GM18498 (cell line): ENCODE results near the gene HK1.
"Not testable (repeated sequence)": the region's sequence is repeated elsewhere in the genome, so short reads cannot be mapped to it uniquely, and the experiment has no call there.

ENCODE experiments used
- ATAC-seq: cut with Tn5 transposase; IDR thresholded peaks from one replicate; pipeline ENCODE4 v1.9.1; 2021; ENCODE audit warnings: mild to moderate bottlenecking, moderate library complexity; ENCODE audit not compliant: unreplicated experiment

The HK1 gene

GRCh38 chr10:69253171-69253570 is 25.1 kb upstream of the HK1 start:
- no peak for ATAC-seq

GRCh38 chr10:69254877-69255276 is 23.4 kb upstream of the HK1 start:
- no peak for ATAC-seq

DNA sequence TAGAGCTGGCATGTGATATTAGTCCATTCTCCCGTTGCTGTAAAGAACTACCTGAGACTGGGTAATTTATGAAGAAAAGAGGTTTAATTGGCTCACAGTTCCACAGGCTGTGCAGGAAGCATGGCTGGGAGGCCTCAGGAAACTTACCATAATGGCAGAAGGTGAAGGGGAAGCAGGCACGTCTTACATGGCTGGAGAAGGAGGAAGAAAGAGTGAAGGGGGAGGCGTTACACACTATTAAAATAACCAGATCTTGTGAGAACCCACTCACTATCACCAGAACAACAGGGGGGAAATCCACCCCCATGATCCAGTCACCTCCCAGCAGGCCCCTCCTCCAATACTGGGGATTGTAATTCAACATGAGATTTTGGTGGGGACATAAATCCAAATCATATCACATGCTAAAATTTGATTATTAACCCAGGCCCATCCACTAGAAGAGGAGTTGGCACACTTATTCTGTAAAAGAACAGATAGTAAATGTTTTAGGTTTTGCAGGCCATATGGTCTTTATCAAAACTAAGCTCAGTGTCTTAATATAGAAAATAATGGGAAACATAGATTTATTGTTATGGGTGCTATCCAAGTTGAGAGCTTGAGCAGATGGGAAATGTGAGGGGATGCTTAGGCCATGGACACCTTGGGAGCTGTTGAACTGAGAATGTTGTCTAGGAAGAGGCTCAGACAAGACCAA is 18.6 kb upstream of the HK1 start:
- ATAC-seq = no peak

DNA sequence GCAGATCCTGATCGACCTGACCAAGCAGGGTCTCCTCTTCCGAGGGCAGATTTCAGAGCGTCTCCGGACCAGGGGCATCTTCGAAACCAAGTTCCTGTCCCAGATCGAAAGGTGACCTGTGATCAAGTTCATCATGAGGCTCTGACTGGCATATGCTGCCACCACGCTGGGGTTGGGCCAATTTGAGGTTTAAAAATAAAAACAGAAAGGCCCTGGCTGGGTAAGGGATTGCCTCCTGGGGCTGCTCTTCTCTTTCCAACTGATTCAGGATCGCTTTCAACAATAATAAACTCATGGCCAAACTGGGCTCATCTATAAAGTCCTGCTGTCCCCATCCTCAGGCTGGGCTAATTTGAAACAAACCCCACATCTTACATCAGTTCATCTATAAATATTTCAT is 17.1 kb upstream of the HK1 start:
- no peak for ATAC-seq

DNA sequence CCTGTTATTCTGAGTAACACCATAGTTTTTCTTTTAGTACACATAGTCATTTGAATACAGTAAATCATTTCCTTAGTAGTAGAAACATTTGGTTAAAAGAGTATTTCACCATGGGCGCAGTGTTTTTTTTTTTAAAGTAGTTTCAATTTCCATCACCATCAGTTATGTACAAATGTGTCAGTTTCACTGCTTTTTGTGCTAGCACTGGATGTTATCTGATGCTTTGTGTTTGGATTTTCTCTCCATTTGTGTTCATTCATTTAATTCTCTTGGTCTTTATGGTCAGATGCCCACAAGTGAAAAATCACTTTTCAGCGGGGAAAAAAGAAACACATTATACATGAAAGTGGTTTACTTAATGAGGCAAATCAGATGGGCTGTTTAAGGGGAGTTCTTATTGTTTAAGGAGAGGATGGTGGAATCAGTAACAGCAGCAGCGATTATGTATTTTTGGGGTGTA is 16.0 kb upstream of the HK1 start:
- ATAC-seq = no peak

DNA sequence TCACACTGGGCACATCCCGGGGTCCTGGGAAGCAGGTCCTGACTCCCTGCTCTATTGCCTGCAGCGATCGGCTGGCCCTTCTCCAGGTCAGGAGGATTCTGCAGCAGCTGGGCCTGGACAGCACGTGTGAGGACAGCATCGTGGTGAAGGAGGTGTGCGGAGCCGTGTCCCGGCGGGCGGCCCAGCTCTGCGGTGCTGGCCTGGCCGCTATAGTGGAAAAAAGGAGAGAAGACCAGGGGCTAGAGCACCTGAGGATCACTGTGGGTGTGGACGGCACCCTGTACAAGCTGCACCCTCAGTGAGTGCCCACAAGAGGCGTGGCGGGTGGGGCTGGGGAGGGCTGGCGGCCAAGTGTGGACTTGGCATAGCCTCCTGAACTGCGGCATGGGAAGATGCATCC is 12.8 kb upstream of the HK1 start:
- ATAC-seq = no peak

- no peak for ATAC-seq
These were observed 9.4 kb upstream of the HK1 start for GRCh38 chr10:69268761-69269416.

- no peak for ATAC-seq
These were observed 8.5 kb upstream of the HK1 start for GRCh38 chr10:69269761-69270160.

DNA sequence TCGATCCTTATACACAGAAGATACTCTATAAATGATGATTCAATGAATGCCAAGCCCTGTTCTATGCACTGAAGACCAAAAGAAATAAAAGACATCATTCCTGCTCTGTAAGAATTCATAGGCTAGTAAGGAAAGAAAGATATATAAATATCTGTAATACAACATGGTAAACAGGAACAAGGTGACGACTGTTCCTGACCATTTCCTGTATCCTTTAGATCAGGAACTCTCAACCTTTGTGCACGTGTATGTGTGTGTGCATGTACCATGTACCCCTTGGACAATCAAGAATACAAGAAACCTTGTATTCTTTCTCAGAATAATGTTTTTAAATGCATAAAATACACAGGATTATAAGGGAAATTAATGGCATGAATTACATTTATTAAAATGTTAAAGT is 7.3 kb upstream of the HK1 start:
- ATAC-seq = no peak

GRCh38 chr10:69272624-69273023 is 5.7 kb upstream of the HK1 start:
- no peak for ATAC-seq

GRCh38 chr10:69275444-69275843 is 2.9 kb upstream of the HK1 start:
- ATAC-seq = no peak

DNA sequence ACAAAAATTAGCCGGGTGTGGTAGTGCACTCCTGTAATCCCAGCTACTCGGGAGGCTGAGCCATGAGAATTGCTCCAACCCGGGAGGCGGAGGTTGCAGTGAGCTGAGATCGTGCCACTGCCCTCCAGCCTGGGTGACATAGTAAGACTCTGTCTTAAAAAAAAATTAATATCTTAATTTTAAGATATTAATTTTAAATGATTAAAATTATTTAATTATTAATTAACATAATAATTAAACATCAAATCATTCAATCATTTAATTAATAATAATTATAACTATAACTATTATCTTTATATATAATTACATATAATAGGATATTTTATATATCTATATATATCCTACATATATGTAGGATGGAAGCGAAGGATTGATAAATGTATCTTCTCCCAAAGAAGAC is 1.8 kb upstream of the HK1 start:
- no peak for ATAC-seq

DNA sequence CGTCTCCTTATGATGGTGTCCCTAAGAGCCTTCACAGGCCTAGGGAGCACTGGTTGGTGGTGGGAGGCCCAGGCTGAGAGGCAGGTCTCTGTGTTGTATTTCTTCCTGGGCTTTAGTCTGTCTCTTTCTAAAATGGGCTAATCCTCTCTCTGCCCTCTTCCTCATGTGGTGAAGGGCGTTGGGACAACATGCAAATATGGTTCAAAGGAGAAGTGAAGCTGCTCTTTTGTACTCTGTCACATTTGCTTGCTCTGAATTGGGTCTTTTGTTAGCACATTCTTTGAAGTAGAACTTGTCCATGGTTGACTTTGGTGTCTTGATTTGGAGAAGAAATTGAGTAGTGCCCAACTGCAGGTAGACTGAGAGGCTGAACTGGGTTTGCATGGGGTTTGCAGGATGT is 814 bp downstream of the HK1 start:
- ATAC-seq = no peak

- ATAC-seq = no peak
These were observed 3.5 kb downstream of the HK1 start for GRCh38 chr10:69281507-69282413.

GRCh38 chr10:69284402-69284801 is 6.1 kb downstream of the HK1 start:
- not testable (repeated sequence) for ATAC-seq

GRCh38 chr10:69285699-69286098 is 7.4 kb downstream of the HK1 start:
- ATAC-seq = no peak

DNA sequence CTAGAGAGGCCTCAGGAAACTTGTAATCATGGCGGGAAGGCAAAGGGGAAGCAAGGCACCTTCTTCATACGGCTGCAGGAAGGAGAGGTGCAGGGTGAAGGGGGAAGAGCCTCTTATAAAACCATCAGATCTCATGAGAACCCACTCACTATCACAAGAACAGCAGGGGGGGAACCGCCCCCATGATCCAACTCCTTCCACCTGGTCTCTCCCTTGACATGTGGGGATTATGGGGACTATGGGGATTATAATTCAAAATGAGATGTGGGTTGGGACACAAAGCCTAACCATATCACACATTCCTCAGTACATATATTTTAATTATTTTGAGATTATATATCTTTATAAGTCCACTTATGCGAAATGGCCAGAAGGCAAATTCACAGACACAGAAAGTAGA is 8.9 kb downstream of the HK1 start:
- ATAC-seq = no peak

GRCh38 chr10:69290993-69291392 is 12.7 kb downstream of the HK1 start:
- no peak for ATAC-seq

DNA sequence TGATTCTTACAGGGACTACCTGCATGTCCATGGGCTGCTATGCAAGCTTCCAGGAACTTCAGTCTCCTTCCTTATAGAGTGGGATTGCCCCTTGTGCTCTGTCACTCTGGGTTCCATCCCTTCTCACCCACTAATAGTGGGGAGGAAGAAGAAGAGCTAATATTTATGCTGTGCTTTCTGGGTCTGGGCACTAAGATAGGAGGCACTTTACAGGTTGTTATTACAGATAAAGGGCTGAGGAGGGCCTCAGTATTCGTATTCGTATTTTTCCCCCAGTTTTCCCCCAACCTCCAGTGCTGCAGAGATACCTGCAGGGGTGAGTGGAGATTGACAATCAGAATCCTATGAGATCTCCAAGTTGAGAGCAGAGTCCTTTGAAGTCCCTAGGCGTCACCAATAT is 14.2 kb downstream of the HK1 start:
- ATAC-seq = no peak

DNA sequence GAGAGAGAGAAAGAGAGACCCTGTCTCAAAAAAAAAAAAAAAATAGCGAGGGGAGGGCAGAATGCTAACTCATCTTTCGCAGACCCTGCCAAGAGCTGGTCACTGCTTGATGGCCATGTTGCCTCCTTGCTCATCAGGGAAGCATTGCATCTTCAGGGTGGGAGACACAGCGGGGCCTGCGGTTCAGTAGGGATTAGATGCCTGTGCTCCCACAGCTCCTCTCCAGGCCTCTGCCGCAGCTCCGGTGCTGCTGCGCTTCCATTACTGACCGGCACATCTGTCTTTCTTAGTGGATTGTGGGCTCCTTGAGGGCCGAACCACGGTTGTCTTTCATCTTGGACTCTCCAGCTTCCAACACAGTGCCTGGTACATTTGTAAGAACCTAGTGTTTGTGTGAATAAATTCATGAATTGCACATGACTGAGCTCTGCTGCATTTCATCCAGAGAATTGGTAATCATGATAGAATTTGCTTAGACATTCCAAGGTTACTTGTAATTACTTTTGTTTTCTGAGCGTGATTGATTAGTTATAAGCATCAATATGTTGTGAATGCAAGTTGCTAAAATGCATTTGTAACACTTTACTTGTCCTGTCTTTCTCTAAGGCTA is 16.8 kb downstream of the HK1 start:
- no peak for ATAC-seq

DNA sequence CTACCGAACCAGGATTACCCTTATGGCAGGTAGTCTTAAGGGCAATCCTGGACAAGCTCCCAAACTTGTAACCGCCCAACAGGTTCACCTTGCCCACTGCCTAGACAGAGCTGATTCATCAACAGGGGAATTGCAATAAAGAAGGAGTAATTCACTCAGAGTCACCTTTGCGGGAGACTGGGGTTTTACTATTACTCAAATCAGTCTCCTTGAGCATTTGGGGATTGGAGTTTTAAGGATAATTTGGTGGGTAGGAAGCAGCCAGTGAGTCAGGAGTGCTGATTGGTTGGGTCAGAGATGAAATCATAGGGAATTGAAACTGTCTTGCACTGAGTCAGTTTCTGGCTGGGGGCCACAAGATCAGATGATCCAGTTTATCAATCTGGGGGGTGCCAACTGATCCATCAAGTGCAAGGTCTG is 25.3 kb downstream of the HK1 start:
- ATAC-seq = no peak
